HG03565 (cell line): Measurements from ENCODE around the gene TLK1.

Experiments
- ATAC-seq: cut with Tn5 transposase; IDR thresholded peaks from one replicate; pipeline ENCODE4 v1.9.1; 2021; ENCODE audit warnings: mild to moderate bottlenecking, moderate library complexity; ENCODE audit not compliant: unreplicated experiment

TLK1 gene

DNA sequence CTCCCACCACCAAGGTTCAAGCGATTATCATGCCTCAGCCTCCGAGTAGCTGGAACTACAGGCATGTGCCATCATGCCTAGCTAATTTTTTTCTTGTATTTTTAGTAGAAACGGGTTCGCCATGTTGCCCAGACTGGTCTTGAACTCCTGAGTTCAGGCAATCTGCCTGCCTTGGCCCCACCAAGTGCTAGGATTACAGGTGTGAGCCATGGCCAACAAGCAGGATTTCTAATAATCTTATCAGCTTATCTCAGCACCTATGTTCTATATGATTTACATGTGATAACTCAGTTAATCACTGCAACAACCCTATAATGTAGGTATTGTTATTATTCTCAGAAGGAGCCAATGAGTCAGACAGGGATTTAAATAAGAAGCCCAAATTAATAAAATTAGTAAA, 151.3 kb downstream of the TLK1 start:
- ATAC-seq, result no peak

DNA sequence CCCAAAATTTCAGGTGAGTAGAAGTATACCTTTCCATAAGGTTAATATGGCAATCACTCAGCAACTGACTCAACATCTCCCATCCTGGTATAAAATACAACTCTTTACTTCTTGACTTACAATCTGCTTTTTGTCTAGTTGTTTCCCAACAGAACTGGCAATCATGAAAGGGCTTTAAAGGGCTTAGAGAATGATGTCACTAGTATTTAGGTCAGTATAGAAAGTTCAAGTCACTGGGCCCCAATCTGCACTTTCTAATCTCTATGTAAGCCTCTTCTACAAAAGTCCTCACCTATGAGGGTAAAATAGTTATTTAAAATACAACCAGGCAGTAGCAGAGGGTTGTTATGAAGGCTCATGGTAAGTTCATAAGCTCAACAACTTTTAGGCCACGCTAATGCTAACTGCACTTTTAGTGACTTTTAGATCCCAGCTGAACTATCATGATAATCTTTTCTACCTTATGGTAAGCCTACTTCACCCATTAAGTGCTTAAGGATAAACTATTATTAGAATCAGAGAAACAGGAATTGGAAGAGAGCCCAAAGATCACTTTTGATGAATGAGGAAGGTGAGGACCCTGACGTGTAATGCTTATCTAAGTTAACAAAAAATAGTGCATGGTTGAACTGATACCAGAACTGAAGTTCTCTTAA, 152.0 kb downstream of the TLK1 start:
- ATAC-seq, result no peak

DNA sequence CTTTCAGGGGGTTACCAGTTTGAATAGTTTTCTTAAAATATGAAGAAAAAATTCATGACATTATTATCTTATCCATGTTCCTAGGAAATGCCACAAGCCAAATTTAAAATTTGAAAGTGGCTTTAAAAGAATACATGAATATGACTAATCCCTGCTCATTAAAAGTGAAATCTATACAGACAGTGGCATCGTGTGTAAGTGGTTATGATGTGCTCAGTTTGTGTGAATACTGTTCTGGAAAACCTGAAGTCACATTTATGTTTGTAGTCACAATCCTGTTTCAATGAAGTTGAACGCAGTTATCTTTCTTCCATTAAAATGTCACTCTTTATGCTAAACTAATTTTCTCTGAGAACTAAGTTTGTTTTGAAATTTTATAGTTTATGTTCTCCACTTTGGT, 155.9 kb downstream of the TLK1 start:
- no peak for ATAC-seq

DNA sequence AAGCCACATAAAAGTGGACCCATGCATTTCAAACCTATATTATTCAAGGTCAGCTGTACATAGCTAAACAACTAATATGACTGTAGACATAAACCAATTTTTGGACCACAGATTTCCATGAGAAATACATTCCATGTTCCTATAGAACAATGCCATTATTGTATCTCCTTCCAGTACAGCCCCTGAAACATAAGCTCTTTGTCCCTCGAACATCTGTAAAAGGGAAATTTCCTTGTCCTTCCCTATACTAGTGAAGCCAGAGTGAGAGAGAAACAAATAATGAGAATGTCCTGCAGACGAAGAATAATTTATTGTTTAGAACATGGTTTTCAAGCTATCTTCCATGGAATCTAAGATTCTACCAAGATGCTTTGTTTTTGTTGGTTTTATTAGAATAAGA, 156.3 kb downstream of the TLK1 start:
- ATAC-seq, result no peak

DNA sequence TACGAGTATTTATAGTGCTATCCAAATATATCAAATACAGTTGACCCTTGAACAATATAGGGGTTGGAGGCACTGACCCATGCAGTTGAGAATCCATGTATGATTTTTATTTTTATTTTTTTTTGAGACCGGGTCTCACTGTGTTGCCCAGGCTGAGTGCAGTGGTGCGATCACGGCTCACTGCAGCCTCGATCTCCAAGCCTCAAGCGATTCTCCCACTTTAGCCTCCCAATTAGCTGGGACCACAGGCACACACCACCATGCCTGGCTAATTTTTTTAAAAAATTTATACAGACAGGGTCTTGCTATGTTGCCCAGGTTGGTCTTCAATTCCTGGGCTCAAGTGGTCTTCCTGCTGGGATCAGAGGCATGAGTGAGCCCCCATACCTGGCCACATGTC, 161.0 kb downstream of the TLK1 start:
- ATAC-seq, result no peak

DNA sequence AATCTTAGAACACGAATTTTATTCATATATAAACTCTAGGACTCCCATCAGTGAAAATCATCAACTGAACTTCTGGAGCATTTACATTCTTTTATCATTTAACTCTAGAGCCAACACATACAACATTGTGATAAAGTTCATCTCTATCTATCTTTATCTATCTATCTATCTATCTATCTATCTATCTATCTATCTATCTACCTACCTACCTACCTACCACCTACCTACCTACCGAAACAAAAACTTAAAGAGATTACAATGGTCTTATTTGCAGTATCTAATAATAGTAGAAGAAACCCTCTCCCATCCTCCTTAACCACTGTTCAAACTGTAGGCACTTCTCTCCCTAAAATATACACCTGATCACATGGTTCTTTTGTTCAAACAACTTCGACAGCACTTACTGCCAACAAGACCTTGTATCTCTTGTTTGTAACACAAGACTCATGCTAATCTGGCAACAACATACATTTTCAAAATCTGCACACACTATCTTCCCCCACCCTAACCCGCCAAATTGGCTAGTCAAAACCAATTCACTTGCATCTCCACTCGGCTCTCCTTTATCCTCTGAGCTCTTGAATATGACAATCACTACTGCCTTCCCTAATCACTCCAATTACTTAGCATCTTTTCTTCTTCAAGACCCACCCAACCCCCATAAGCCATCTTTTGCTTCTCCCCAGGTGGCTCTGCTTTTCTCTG, 162.6 kb downstream of the TLK1 start:
- ATAC-seq, result no peak

DNA sequence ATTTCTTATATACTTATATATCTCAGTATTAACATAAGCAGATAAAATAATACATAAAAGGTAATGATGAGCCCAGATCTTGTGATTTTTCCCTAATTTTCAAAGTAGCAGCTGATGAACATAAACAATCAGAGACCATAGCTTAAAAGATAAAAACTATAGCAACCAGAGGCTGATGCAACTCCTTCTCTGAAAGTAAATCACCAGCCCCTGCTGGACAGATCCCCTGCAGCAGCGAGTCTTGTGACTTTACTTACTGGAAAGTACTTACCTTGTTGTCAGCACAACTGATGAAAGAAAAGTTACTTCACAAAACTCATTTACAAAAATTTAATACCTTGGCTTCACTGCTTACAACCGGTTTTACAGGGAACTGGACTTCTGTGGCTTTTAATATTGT, 164.4 kb downstream of the TLK1 start:
- ATAC-seq, result no peak

DNA sequence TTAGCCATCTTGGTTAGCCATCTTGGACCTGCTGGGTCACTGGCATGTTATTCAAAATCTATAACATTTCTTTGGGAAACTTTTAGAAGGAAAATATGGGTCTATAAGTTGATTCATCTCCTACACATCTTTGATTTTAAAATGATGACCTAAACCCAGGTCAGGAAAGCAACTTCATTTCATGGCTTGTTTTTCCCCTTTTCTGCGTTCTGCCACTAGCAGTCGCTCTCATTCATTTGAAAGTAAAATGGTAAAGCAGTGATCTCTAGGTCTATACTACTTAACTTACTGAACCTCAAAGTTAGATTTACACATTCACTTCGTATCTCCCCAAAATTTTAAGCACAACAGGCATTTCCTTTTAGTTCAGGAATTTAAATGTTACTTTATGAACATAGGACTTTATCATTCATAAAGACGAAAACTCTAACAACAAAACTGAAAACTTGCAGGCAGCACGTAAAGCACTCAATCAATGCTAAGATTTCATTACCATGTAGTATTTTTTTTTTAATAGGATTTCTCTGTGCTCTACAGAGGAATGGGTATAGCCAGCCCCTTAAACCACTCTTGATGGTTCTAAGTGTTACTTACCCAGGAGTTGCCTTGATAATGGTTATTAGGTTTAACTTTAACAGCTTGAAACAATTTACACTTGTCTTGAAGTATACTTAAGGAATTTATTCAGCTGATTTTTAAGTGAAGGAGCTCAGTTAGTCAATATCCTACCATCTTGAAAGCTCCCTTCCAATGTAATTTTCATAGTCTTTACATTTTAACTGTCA, 169.1 kb downstream of the TLK1 start:
- no peak for ATAC-seq

DNA sequence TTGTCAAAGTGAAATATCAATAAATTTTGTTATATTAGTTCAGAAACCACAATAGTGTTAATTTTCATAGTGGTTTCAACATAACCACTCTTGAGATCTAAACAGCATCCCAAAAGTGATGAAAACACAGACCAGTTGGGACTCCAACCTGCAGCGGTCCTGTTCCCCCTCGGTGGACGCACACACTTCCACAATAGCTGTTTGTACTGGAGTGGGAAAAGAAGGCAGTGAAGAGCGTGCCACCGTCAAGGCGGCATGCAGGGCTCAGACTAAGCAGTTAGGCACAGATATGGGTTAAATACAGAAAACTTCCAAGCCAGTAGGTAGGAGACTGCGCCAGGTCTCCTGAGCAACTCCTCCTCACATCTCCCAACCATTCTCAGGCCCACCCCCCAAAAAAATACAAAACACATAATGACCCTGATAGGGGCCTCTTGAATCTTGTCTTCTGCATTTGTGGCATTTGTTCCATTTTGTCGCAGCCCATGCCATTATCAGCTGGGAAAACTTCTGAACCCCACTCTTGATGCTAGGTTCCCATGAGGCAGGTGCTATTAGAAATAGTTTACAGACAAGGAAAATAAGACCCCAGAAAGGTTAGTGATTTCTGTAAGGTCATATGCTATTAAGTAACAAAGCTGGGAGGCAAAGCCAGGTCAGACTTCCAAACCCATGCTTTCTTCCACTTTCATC, 174.0 kb downstream of the TLK1 start:
- no peak for ATAC-seq

DNA sequence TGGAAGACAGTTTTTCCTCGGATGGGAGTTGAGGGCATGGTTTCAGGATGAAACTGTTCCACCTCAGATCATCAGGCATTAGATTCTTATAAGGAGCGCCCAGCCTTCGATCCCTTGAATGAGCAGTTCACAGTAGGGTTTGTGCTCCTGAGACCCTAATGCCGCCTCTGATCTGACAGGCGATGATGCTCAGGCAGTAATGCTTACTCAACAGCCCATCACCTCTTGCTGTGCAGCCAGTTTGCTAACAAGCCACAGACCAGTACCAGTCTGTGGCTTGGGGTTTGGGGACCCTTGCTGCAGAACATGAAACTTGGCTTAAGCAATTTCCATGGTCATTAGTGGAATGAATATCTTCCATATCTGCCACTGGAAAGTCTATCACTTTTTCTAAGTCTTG, 175.3 kb downstream of the TLK1 start:
- no peak for ATAC-seq

DNA sequence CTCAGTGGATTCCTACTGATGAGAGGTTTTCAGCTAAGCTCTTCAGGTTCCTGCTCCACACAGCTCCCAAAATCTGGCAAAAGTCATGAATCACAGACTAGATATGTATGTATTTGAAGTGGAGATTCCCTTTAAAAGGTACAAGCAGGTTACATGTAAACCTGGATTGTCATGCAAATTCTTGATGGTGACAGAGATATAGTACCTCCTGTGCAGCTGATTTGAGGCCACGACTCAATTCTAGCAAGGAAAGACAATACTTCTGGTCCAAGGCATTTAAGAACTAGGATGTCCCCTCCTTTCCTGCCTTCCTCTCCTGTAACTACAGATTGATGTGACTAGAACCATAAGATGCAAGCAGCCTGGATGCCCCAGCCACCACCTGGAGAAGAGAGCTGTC, 176.6 kb downstream of the TLK1 start:
- no peak for ATAC-seq

DNA sequence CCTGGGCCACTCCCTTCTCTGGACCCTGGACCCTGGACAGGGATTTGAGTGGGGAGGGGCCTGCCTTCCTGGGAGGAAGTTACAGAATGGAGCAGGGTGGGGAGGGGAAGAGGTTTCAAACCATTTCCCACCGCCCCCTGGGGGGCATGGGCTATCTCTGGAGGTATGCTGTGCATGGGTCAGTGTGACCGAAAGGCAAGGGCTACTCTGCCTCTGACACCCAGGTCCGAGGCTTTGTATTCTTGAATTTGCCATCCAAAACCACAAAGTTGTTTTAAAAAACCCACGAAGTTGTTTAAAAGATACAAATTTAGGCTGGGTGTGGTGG, 184.8 kb downstream of the TLK1 start:
- ATAC-seq, result no peak

DNA sequence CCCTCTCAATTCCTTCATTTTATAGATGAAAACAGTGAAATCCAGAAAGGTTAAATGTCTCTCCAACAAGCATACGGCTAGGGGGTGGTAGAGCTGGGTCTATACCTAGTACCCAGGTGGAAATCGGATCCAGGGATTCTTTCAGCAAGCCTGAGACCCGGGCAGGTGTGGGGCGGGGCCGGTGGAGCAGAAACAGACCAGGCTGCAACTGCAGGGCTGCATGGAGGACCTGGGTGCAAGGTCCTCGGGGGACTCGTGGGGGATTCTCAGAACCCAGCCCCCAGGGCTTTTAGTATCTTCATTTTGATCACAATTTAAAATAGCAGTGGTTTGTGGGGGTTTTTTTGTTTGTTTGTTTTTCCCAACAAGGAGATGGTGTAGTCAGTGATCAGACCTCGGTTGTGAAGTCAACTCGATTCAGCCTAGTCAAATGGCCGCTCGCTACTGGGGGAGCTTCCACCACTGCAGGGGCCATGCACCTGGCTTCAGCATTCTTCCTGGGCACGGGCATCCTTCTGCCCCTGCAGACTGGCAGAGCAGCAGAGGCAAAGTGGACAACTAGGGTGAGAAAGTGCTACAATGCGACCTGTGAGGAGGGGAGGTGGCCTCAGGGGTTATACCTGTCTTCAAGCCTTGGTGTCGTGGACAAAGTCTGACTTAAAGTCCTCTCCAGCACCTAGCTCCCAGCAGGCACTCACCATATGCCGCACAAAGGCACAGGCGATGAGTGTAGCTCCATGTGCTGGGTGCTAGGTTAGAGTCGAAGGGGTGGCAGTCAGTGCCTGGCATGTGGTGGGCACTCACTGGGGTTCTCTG, 185.4 kb downstream of the TLK1 start:
- ATAC-seq, result no peak

DNA sequence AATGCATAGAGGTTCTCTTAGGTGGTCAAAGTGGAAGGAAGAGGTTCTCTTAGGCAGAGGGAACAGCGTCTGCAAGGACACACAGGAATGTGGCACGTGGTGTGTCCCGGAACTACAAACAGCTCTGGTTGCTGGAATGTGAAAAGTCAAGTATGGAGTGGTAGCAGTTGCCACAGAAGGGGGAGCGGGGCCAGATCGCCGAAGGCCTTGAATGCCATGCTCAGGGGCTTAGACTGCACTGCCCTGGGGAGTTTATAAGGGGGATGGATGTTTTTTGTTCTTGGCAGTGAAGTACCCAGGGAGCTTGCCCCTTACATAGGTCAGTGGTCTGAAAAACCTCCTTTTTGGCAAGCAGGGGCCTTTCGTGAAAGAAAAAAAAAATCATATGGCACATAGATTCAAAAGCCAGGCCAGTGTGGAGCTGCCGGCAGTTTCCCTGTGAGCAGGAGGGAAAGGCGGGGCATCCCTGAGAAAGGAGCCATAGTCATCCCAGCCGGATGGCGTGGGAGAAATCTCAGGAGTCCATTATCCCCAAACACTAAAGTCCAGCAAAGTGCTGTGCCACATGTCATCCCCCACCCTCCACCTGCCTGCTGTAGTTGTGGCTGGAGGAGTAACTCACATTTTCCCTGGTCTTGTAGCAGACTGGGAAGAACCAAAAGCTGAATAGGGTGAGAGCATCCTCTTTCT, 186.2 kb downstream of the TLK1 start:
- ATAC-seq, result no peak

DNA sequence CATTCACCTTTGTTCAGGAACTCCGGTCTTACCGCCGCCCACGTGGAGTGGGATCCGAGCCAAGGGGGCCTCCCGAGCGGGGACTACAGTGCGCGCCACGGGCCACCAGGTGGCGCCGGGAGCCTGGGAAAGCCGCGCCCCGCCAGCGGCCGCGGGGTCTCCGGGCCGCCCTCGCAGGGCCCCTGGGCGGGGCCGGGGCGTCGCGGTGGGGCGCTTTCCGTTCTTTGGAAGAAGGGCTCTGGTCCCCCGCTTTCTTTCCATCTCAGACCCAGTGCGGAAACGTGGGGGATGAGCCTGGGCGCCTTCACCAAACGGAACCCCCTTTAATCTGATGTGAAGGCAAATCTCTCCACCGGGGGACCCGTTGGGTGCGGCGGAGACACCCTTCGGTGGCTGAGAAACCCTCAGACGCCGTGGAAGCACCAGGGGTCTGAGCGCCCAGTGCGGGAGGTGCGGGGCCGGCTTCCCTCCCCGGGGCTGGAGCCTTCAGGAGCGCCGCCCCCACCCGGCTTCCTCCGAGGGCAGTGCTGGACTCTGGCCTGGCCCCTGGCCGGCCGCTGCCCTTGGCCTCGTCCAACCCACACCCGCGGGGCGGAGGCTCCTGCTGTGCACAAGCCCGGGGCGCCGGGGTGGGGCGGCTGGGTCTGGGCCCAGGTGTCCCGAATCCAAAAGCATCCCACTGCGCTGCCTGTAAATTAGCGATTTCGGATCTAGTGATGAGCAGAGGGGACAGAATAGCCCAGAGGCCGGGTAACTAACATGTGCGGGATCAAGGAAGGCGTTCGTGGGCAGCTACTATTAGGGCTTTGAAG, 187.0 kb downstream of the TLK1 start:
- ATAC-seq, result peak; percentile 93

DNA sequence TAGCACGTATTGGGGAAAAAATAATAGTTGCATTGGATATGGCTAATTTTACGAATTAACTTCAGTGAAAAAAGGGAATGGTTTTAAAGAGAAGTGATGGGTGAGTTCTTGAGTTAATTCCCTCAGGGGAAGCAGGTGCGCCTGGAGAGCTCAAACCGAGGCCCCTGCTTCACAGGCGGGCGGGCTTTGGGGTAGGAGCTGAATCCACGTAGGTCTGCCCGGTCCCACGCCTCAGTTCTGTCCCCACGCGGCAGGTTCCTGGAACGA, 187.5 kb downstream of the TLK1 start:
- ATAC-seq, result no peak

DNA sequence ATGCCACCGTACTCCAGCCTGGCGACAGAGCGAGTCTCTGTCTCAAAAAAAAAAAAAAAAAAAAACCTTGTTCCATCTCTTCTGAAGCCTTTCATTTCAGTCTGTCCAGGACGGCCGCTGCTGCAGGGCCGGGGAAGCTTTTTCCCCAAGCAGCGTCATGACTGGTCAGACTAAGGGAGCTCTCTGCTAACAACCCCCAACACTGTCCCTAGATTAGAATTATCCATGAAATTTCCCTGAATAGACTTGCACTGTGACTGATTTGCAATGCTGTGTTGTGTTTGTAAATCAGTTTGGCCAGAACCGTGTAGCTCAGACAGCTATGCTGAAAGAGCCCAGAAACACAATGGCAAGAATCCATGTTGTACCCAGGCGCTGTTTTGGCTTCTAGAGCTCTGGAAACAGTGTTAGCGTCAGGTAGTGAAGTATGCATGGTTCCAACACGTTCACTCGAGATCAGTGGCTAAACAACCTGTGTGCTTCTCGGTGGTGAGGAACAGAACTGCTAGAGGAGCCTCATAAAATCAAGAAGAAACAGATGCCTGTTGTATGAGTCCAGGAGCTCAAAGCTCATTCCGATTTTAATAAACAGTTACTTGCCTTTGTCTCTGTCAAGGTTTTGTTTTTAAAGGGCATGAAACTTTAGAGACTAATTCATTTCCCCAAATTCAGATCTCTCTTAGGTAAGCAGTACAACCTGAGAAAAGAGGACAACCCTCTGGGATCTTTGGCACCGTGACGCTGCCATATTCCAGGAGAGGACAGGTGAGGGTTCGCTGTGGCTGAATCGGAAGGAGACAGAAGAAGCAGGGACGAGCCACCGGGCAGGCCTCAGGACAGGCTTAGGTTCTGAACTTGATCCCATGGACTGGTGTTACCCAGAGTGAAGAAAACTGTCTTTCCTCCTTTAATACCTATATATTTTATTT, 188.1 kb downstream of the TLK1 start:
- no peak for ATAC-seq

DNA sequence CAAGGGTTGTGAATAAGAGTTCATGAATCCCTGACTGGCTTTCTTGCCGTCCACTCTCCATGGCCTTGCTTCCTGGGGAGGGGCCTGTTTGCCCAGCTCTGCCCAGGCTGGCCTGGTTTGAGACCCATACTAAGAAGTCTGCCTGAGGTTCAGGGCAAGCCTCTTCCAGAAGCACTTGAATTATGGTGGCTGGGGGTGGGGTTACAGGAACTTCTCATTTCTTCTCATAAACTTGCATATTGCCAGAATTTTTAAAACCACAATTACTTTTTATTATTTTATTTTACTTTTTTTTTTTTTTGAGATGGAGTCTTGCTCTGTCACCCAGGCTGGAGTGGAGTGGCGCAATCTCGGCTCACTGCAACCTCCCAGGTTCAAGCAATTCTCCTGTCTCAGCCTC, 189.6 kb downstream of the TLK1 start:
- no peak for ATAC-seq
